H1 (cell line): ENCODE data around the gene NLRC5. TPM values are rescaled to one million over a fixed set of nuclear protein-coding genes. Genes with fewer than 3 reads are reported as not detected.

Source experiments
- CTCF ChIA-PET: fragments of 300-600 bp; sonication (Branson Sonifier 250); formaldehyde crosslinking; loops from one replicate; lab custom pipeline; 2021; ENCODE audit not compliant: partially characterized antibody; lab: Charles Lee
- POLR2A ChIA-PET: fragments of 300-600 bp; sonication (Branson Sonifier 250); formaldehyde crosslinking; loops from one replicate; lab custom pipeline; 2021; ENCODE audit warnings: inconsistent platforms; ENCODE audit not compliant: partially characterized antibody; lab: Charles Lee
- DNase-seq, 2 experiments: peaks; one replicate each; pipeline versions ENCODE4 v3.0.0 to v3.0.0-alpha.2; 2010 to 2022; ENCODE audit warnings: low spot score in 2 of 2, low read depth in 1 of 2, mixed read lengths in 1 of 2
- FAIRE-seq: peaks from 2 replicates; lab custom pipeline; 2011; peaks lifted over from hg19 to GRCh38; lab: Jason Lieb, UNC
- H2AFZ ChIP-seq: 2 replicates; pipeline ENCODE4 v1.8.1; 2012; ENCODE audit warnings: low read length, inconsistent platforms
- H2AK5ac ChIP-seq: 2 replicates; pipeline ENCODE4 v1.6.1; 2013; ENCODE audit warnings: low read depth, low read length
- H2BK120ac ChIP-seq: replicated peaks from 2 replicates; pipeline ENCODE3; 2013; ENCODE audit warnings: low read depth, low read length, inconsistent platforms
- H2BK12ac ChIP-seq: 2 replicates; pipeline ENCODE4 v1.6.1; 2013; ENCODE audit warnings: low read depth, low read length
- H2BK15ac ChIP-seq: 2 replicates; pipeline ENCODE4 v1.6.1; 2013; ENCODE audit warnings: low read length
- H2BK20ac ChIP-seq: 2 replicates; pipeline ENCODE4 v1.6.1; 2013; ENCODE audit warnings: low read length
- H2BK5ac ChIP-seq: 2 replicates; pipeline ENCODE4 v1.6.1; 2013; ENCODE audit warnings: low read depth, low read length
- H3K14ac ChIP-seq: 2 replicates; pipeline ENCODE4 v1.6.1; 2013; ENCODE audit warnings: inconsistent platforms; ENCODE audit not compliant: insufficient read length
- H3K18ac ChIP-seq: 2 replicates; pipeline ENCODE4 v1.6.1; 2013; ENCODE audit warnings: low read length; ENCODE audit errors: extremely low read depth
- H3K23ac ChIP-seq: 2 replicates; pipeline ENCODE4 v1.6.1; 2013; ENCODE audit warnings: inconsistent platforms; ENCODE audit not compliant: insufficient read length
- H3K23me2 ChIP-seq: 2 replicates; pipeline ENCODE4 v1.6.1; 2013; ENCODE audit warnings: low read depth, low read length
- H3K27ac ChIP-seq: 2 replicates; pipeline ENCODE4 v1.6.1; 2011; ENCODE audit warnings: low read depth, low read length, inconsistent platforms
- H3K27me3 ChIP-seq, 4 experiments: replicated peaks in 1 of 4; 1 replicate in 1 of 4; 2 replicates in 3 of 4; pipeline versions ENCODE4 v1.6.1 to v1.8.1; 2011 to 2013; ENCODE audit warnings: low read length in 3 of 4, mild to moderate bottlenecking in 3 of 4, inconsistent platforms in 2 of 4, mixed read lengths in 2 of 4, moderate library complexity in 1 of 4; ENCODE audit not compliant: control insufficient read depth in 3 of 4, insufficient read depth in 3 of 4; ENCODE audit errors: extremely low read depth in 1 of 4
- H3K36me3 ChIP-seq, 4 experiments: 2 replicates each; pipeline versions ENCODE4 v1.6.1 to v1.8.1; 2011 to 2013; ENCODE audit warnings: mild to moderate bottlenecking in 4 of 4, low read length in 3 of 4, moderate library complexity in 2 of 4, control low read depth in 1 of 4, inconsistent platforms in 1 of 4; ENCODE audit not compliant: insufficient read depth in 4 of 4, control insufficient read depth in 2 of 4
- H3K4ac ChIP-seq: replicated peaks from 2 replicates; pipeline ENCODE3; 2013; ENCODE audit warnings: low read length, low read depth, mixed read lengths, inconsistent platforms; ENCODE audit not compliant: insufficient read length
- H3K4me1 ChIP-seq, 4 experiments: replicated peaks in 1 of 4; 1 replicate in 1 of 4; 2 replicates in 3 of 4; pipeline versions ENCODE4 v1.6.1 to v1.8.1; 2011 to 2013; ENCODE audit warnings: low read length in 3 of 4, inconsistent platforms in 2 of 4, mixed read lengths in 1 of 4; ENCODE audit not compliant: insufficient read depth in 4 of 4, control insufficient read depth in 3 of 4
- H3K4me2 ChIP-seq, 2 experiments: 2 replicates each; pipeline versions ENCODE4 v1.6.1 to v1.8.1; 2011 to 2013; ENCODE audit warnings: low read depth in 2 of 2, low read length in 2 of 2, control low read depth in 1 of 2, inconsistent platforms in 1 of 2, mild to moderate bottlenecking in 1 of 2; ENCODE audit not compliant: insufficient read depth in 1 of 2
- H3K4me3 ChIP-seq, 4 experiments: fragments of 200-600, 300-600 bp in 1 of 4; sonication (generic), shearing (Covaris generic), sonication (Bioruptor Twin) in 1 of 4; 2 replicates each; pipeline versions ENCODE4 v1.5.1 to v1.8.1; 2011 to 2016; ENCODE audit warnings: low read length in 4 of 4, low read depth in 3 of 4, control low read depth in 2 of 4, inconsistent platforms in 2 of 4, mild to moderate bottlenecking in 2 of 4, mixed read lengths in 1 of 4, moderate library complexity in 1 of 4; ENCODE audit not compliant: insufficient read depth in 2 of 4; ENCODE audit errors: extremely low read depth in 1 of 4
- H3K56ac ChIP-seq: replicated peaks from 2 replicates; pipeline ENCODE3; 2013; ENCODE audit warnings: low read depth, mild to moderate bottlenecking, mixed read lengths, low read length, inconsistent platforms; ENCODE audit not compliant: insufficient read length
- H3K79me1 ChIP-seq: 2 replicates; pipeline ENCODE4 v1.6.1; 2013; ENCODE audit warnings: low read depth, low read length, control low read depth
- H3K79me2 ChIP-seq, 2 experiments: 2 replicates each; pipeline versions ENCODE4 v1.6.1 to v1.8.1; 2012 to 2013; ENCODE audit warnings: low read length in 2 of 2, mild to moderate bottlenecking in 2 of 2, inconsistent platforms in 1 of 2; ENCODE audit not compliant: insufficient read depth in 2 of 2, control insufficient read depth in 1 of 2
- H3K9ac ChIP-seq, 4 experiments: replicated peaks in 1 of 4; 1 replicate in 1 of 4; 2 replicates in 3 of 4; pipeline versions ENCODE4 v1.6.1 to v1.8.1; 2011 to 2013; ENCODE audit warnings: low read depth in 3 of 4, low read length in 3 of 4, control low read depth in 2 of 4, mild to moderate bottlenecking in 2 of 4, moderate library complexity in 2 of 4, inconsistent platforms in 1 of 4; ENCODE audit errors: extremely low read depth in 1 of 4
- H3K9me3 ChIP-seq, 2 experiments: 2 replicates each; pipeline versions ENCODE4 v1.6.1 to v1.8.1; 2012 to 2013; ENCODE audit warnings: mild to moderate bottlenecking in 2 of 2, moderate library complexity in 2 of 2, control low read depth in 1 of 2, inconsistent platforms in 1 of 2, low read depth in 1 of 2, low read length in 1 of 2, mixed read lengths in 1 of 2; ENCODE audit not compliant: insufficient read depth in 2 of 2
- H4K20me1 ChIP-seq, 2 experiments: replicated peaks in 1 of 2; 2 replicates each; pipeline versions ENCODE3 to v1.8.1; 2011 to 2013; ENCODE audit warnings: inconsistent platforms in 2 of 2, low read length in 2 of 2, mild to moderate bottlenecking in 1 of 2; ENCODE audit not compliant: insufficient read depth in 2 of 2, control insufficient read depth in 1 of 2
- H4K5ac ChIP-seq: 2 replicates; pipeline ENCODE4 v1.6.1; 2013; ENCODE audit warnings: low read length, low read depth, mixed read lengths, inconsistent platforms; ENCODE audit not compliant: insufficient read length
- H4K8ac ChIP-seq: 2 replicates; pipeline ENCODE4 v1.8.0; 2013; ENCODE audit warnings: mild to moderate bottlenecking, moderate library complexity, low read length, inconsistent platforms; ENCODE audit not compliant: insufficient read depth; ENCODE audit errors: extremely low read depth
- H4K91ac ChIP-seq: replicated peaks from 2 replicates; pipeline ENCODE3; 2013; ENCODE audit warnings: low read length, mixed read lengths, inconsistent platforms; ENCODE audit not compliant: insufficient read length
- ATF3 ChIP-seq: IDR thresholded peaks from 2 replicates; pipeline ENCODE4 v1.6.1; 2011; ENCODE audit warnings: low read depth, mild to moderate bottlenecking, low read length; ENCODE audit not compliant: insufficient read depth
- CBX8 ChIP-seq: fragments of 300-800, 300-1000 bp; sonication (generic); IDR thresholded peaks from 2 replicates; pipeline ENCODE4 v1.7.1; 2016; ENCODE audit warnings: low read depth, low read length, borderline replicate concordance
- EP300 ChIP-seq, 2 experiments: IDR thresholded peaks; 1 replicate in 1 of 2; 2 replicates in 1 of 2; pipeline ENCODE4 v1.6.1; 2011 to 2012; ENCODE audit warnings: low read depth in 2 of 2, low read length in 2 of 2, mild to moderate bottlenecking in 2 of 2, borderline replicate concordance in 1 of 2, inconsistent platforms in 1 of 2, moderate library complexity in 1 of 2
- EZH2 ChIP-seq: fragments of 200-600 bp; sonication (generic); IDR thresholded peaks from 2 replicates; pipeline ENCODE4 v1.7.1; 2012; ENCODE audit warnings: low read depth, mild to moderate bottlenecking, moderate library complexity, low read length, inconsistent platforms; ENCODE audit not compliant: severe bottlenecking
- KDM1A ChIP-seq: fragments of 200-600, 300-600 bp; sonication (generic); IDR thresholded peaks from 2 replicates; pipeline ENCODE4 v1.7.1; 2016; ENCODE audit warnings: mild to moderate bottlenecking, low read length, borderline replicate concordance
- KDM5A ChIP-seq: fragments of 200-600 bp; IDR thresholded peaks from 2 replicates; pipeline ENCODE4 v1.7.1; 2012; ENCODE audit warnings: mild to moderate bottlenecking, low read length, inconsistent platforms, mixed read lengths
- MAFK ChIP-seq: IDR thresholded peaks from 2 replicates; pipeline ENCODE4 v1.6.1; 2012; ENCODE audit warnings: low read depth, mild to moderate bottlenecking, improper control_type of control experiment, low read length
- POLR2AphosphoS5 ChIP-seq: IDR thresholded peaks from 2 replicates; pipeline ENCODE4 v1.6.1; 2011; ENCODE audit warnings: low read depth, low read length
- RFX5 ChIP-seq: IDR thresholded peaks from 2 replicates; pipeline ENCODE4 v1.6.1; 2011; ENCODE audit warnings: low read depth, low read length, improper control_type of control experiment, borderline replicate concordance
- SAP30 ChIP-seq: fragments of 300-600 bp; sonication (generic); IDR thresholded peaks from 2 replicates; pipeline ENCODE4 v1.7.1; 2012; ENCODE audit warnings: low read length, moderate library complexity, mild to moderate bottlenecking, inconsistent platforms; ENCODE audit not compliant: insufficient read depth, insufficient replicate concordance
- SIN3A ChIP-seq, 2 experiments: IDR thresholded peaks in 1 of 2; conservative IDR thresholded peaks in 1 of 2; 2 replicates each; pipeline ENCODE4 v1.6.1; 2011 to 2012; ENCODE audit warnings: low read length in 2 of 2, improper control_type of control experiment in 1 of 2, low read depth in 1 of 2, mild to moderate bottlenecking in 1 of 2
- SIRT6 ChIP-seq: IDR thresholded peaks from one replicate; pipeline ENCODE4 v1.7.1; 2012; ENCODE audit warnings: low read length, inconsistent platforms
- SP1 ChIP-seq: IDR thresholded peaks from 2 replicates; pipeline ENCODE4 v1.6.1; 2011; ENCODE audit warnings: low read depth, low read length
- TBP ChIP-seq: IDR thresholded peaks from 2 replicates; pipeline ENCODE4 v1.6.1; 2011; ENCODE audit warnings: low read depth, low read length, improper control_type of control experiment
- WGBS, 2 experiments: shearing (Covaris generic) in 1 of 2; methylation state at CpG; one replicate each; pipeline versions ENCODE4 v1.1.6 to v1.1.7; 2013 to 2015; ENCODE audit warnings: low lambda C conversion rate in 2 of 2, mixed read lengths in 2 of 2, inconsistent platforms in 1 of 2, low coverage in 1 of 2, missing lambda C conversion rate in 1 of 2; ENCODE audit not compliant: insufficient replicate concordance in 2 of 2, insufficient coverage in 1 of 2, insufficient read length in 1 of 2; ENCODE audit errors: extremely low coverage in 1 of 2, missing lambda C conversion rate in 1 of 2; 5-methylcytosine and 5-hydroxymethylcytosine counted together
- polyA plus RNA-seq, 7 experiments: library from polyadenylated mRNA; depleted of rRNA in 3 of 7; stranded (reverse) in 5 of 7; unstranded in 2 of 7; fragments of >200 nt in 5 of 7; fragments of 200-250 nt in 2 of 7; gene quantifications; 1 replicate in 5 of 7; 2 replicates in 1 of 7; 4 replicates in 1 of 7; pipeline versions ENCODE4 v1.2.1 to v1.2.3, GENCODE V29; 2011 to 2013; ENCODE audit warnings: missing spikeins in 2 of 7, mixed read lengths in 2 of 7
- total RNA-seq: library from RNA; stranded (reverse); fragmentation: NEBNext Ultra II Directional; extraction: Animal tissue kit (Norgen Biotek cat#: 25700); gene quantifications from 2 replicates; pipeline ENCODE4 v1.2.1, GENCODE V29; 2021

Gene NLRC5
- total and polyA plus RNA-seq, 2 of the 8 experiments (the other 6 are each of a cell fraction or from before 2014, with no cell fraction given) = 2.2 to 3.2 TPM

GRCh38 chr16:57043248-57043647 is 53.9 kb downstream of the NLRC5 start:
- Histone ChIP-seq H4K5ac (no peak overlapping the region), H3K18ac (no peak overlapping the region), H3K79me1 (no peaks in the 10 kb centered on the region), H3K4ac (no peak overlapping the region), H3K9me3 (0 out of 4 replicates have a peak, but pooled peaks cover 0 to 5% of the 10 kb centered on the region in 2 experiments), H4K91ac (no peak overlapping the region), H3K27ac (no peak overlapping the region), H2BK12ac (no peak overlapping the region), H2AK5ac (no peak overlapping the region), H3K14ac (no peak overlapping the region), H3K23ac (no peak overlapping the region), H3K4me1 (no peaks in the 10 kb centered on the region), H2AFZ (no peak overlapping the region), H3K4me3 (no peak overlapping the region), H2BK15ac (no peak overlapping the region), H4K20me1 (no peaks in the 10 kb centered on the region), H3K27me3 (no peaks in the 10 kb centered on the region), H3K23me2 (no peaks in the 10 kb centered on the region), H2BK5ac (no peak overlapping the region), H2BK120ac (no peak overlapping the region), H3K79me2 (no peaks in the 10 kb centered on the region), H3K36me3 (no peaks in the 10 kb centered on the region), H3K56ac (no peak overlapping the region), H4K8ac (no peak overlapping the region), H3K9ac (no peak overlapping the region), H2BK20ac (no peak overlapping the region), H3K4me2 (no peak overlapping the region)
- DNase-seq (no peak), FAIRE-seq (no peak)
- WGBS, 2 experiments = 94% methylated on average over 8 of the region's 9 CpGs; no CpG with 5 or more reads in 1 of the 2 experiments
- CTCF ChIA-PET = no interaction called here
- POLR2A ChIA-PET = no interaction called here
- TF ChIP-seq MAFK (no peak), EP300 (IDR thresholded peaks at IDR 0.05; ENCODE audit: borderline replicate concordance in 1 of 2, low read depth in 2 of 2, low read length in 2 of 2) (no peak), EZH2 (no peak), POLR2AphosphoS5 (no peak), CBX8 (no peak), KDM1A (no peak), TBP (no peak), ATF3 (no peak), SP1 (no peak), SIRT6 (no peak), RFX5 (no peak), SAP30 (no peak), SIN3A (conservative IDR thresholded peaks at IDR 0.05 in 1 of 2, IDR thresholded peaks at IDR 0.05 in 1 of 2; ENCODE audit: low read depth in 1 of 2, low read length in 2 of 2) (no peak), KDM5A (no peak)
